Measurements from ENCODE around the gene FSIP1. TPM values are rescaled to one million over a fixed set of nuclear protein-coding genes. Genes with fewer than 3 reads are reported as not detected.

FSIP1 gene
- total and polyA plus RNA-seq, 9 donors, result 0.13 to 6.8 (median 0.79) TPM

- H3K36me3 ChIP-seq, result no peaks in the 10 kb centered on the region
- H3K9me3 ChIP-seq, result no peaks in the 10 kb centered on the region
- no peaks in the 10 kb centered on the region for H3K27me3 ChIP-seq
- no peak for DNase-seq
- no peak overlapping the region for H3K4me3 ChIP-seq
- intact Hi-C loops (cut with DNase I), result no loop called here
- no peaks in the 10 kb centered on the region for H3K4me1 ChIP-seq (ENCODE audit: insufficient read depth)
- TF ChIP-seq CTCF (IDR thresholded peaks at IDR 0.05) (no peak), POLR2A (IDR thresholded peaks at IDR 0.05) (no peak), EP300 (IDR thresholded peaks at IDR 0.05) (no peak)
- H3K27ac ChIP-seq, result no peak overlapping the region
- WGBS, 3 donors, result 55 to 68% (median 61%) methylated on average over 5 of the region's 5 CpGs
Observed at GRCh38 chr15:39792025-39792843, 9.6 kb upstream of the FSIP1 start.

GRCh38 chr15:39789736-39790135 lies 7.1 kb upstream of the FSIP1 start:
- Histone ChIP-seq H3K4me3 (no peak overlapping the region), H3K9me3 (no peaks in the 10 kb centered on the region), H3K27ac (no peak overlapping the region), H3K4me1 (ENCODE audit: insufficient read depth) (no peaks in the 10 kb centered on the region), H3K27me3 (no peaks in the 10 kb centered on the region), H3K36me3 (no peaks in the 10 kb centered on the region)
- no peak for TF ChIP-seq CTCF (IDR thresholded peaks at IDR 0.05)
- TF ChIP-seq POLR2A (IDR thresholded peaks at IDR 0.05), result no peak
- TF ChIP-seq EP300 (IDR thresholded peaks at IDR 0.05), result no peak
- 68 to 69% (median 69%) methylated on average over 4 of the region's 4 CpGs for WGBS, 3 donors
- intact Hi-C loops (cut with DNase I), result loop anchor here in 2 of 4 donors (5.0 to 10.0 kb wide), 2 partner anchors 185 to 188 kb away; no protein-coding TSS in a partner anchor
- no peak for DNase-seq

- no peaks in the 10 kb centered on the region for H3K9me3 ChIP-seq
- intact Hi-C loops (cut with DNase I), result loop anchor here in 2 of 4 donors (5.0 to 10.0 kb wide), 2 partner anchors 186 to 188 kb away; no protein-coding TSS in a partner anchor
- H3K4me3 ChIP-seq, result no peak overlapping the region
- TF ChIP-seq POLR2A (IDR thresholded peaks at IDR 0.05) (no peak), EP300 (IDR thresholded peaks at IDR 0.05) (no peak), CTCF (IDR thresholded peaks at IDR 0.05) (no peak)
- H3K4me1 ChIP-seq (ENCODE audit: insufficient read depth), result peaks cover 1% of the 10 kb centered on the region
- no peaks in the 10 kb centered on the region for H3K36me3 ChIP-seq
- no peak overlapping the region for H3K27ac ChIP-seq
- H3K27me3 ChIP-seq, result no peaks in the 10 kb centered on the region
- DNase-seq, result no peak
- WGBS, 3 donors, result 69 to 79% (median 75%) methylated on average over 3 of the region's 3 CpGs
Observed at GRCh38 chr15:39788800-39789565, 6.3 kb upstream of the FSIP1 start.

GRCh38 chr15:39788108-39788507 lies 5.5 kb upstream of the FSIP1 start:
- intact Hi-C loops (cut with DNase I), result loop anchor here in 2 of 4 donors (5.0 to 10.0 kb wide), 2 partner anchors 187 to 189 kb away; no protein-coding TSS in a partner anchor
- no peak overlapping the region for H3K4me3 ChIP-seq
- TF ChIP-seq CTCF (IDR thresholded peaks at IDR 0.05), result no peak
- TF ChIP-seq EP300 (IDR thresholded peaks at IDR 0.05), result no peak
- TF ChIP-seq POLR2A (IDR thresholded peaks at IDR 0.05), result no peak
- no peaks in the 10 kb centered on the region for H3K9me3 ChIP-seq
- H3K27ac ChIP-seq, result no peak overlapping the region
- no peaks in the 10 kb centered on the region for H3K27me3 ChIP-seq
- WGBS, 3 donors, result 51 to 58% (median 55%) methylated on average over 4 of the region's 4 CpGs
- DNase-seq, result no peak
- H3K4me1 ChIP-seq (ENCODE audit: insufficient read depth), result peaks cover 1% of the 10 kb centered on the region
- no peaks in the 10 kb centered on the region for H3K36me3 ChIP-seq

Data from ovary (tissue), 9 donors.